HG02973 (cell line): ENCODE measurements around the gene OR2V2.
"Not testable (repeated sequence)": the region's sequence is repeated elsewhere in the genome, so short reads cannot be mapped to it uniquely, and the experiment has no call there.

Experiments
- ATAC-seq: cut with Tn5 transposase; IDR thresholded peaks from one replicate; pipeline ENCODE4 v1.9.1; 2021; ENCODE audit warnings: moderate library complexity; ENCODE audit not compliant: unreplicated experiment

OR2V2 gene

GRCh38 chr5:181168595-181169118 is 21.3 kb downstream of the OR2V2 start:
- no peak for ATAC-seq

GRCh38 chr5:181169459-181170236 is 22.3 kb downstream of the OR2V2 start:
- ATAC-seq: not testable (repeated sequence)

GRCh38 chr5:181170237-181170825 is 22.9 kb downstream of the OR2V2 start:
- no peak for ATAC-seq

DNA sequence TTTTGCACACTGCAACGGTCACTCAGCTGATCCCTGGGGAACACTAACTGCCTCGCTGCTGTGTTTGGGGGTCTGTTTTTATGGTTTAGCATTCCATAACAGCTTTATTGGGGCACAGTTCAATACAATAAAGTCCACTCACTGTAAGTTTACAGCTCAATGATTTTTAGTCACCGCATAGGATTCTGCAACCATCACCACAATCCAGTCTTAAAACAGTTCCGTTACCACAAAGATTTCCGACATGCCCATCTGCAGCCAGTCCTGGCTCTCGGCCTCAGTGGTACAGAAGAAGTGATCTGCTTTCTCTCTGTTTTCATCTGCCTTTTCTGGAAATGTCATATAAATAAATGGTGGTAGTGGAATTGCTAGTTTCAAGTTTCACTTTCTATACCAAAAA is 23.6 kb downstream of the OR2V2 start:
- ATAC-seq: no peak

DNA sequence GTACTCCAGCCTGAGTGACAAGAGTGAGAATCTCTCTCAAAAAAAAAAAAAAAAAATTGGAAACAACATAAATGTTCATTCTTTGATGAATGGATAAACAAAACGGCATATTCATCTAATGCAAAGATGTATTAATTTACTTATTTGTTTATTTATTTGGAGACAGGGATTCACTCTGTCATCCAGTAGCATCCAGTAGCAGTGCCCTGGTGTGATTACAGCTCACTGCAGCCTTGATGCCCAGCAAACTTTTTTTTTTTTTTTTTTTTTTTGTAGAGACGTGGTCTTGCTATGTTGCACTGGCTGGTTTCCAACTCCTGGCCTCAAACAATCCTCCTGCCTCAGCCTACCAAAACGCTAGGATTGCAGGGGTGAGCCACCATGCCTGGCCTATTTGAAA is 24.4 kb downstream of the OR2V2 start:
- no peak for ATAC-seq

DNA sequence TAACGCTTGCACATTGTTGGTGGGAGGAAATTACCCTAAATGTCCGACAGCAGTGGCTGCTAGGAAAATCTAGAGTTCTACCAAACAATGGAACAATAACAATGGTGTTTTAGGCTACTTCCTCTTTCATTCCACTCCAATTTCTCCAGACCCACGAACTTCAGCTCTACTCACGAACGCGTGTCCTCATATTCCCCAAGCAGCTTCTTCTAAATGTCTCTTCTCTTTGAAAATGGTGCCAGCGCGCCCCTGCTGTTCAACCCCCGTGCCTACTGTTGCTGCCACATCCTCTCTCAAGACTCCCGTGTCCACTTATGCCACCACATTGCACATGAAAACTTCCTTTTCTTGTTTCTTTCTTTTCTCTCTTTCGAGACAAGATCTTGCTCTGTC is 25.6 kb downstream of the OR2V2 start:
- ATAC-seq: peak; percentile 17

DNA sequence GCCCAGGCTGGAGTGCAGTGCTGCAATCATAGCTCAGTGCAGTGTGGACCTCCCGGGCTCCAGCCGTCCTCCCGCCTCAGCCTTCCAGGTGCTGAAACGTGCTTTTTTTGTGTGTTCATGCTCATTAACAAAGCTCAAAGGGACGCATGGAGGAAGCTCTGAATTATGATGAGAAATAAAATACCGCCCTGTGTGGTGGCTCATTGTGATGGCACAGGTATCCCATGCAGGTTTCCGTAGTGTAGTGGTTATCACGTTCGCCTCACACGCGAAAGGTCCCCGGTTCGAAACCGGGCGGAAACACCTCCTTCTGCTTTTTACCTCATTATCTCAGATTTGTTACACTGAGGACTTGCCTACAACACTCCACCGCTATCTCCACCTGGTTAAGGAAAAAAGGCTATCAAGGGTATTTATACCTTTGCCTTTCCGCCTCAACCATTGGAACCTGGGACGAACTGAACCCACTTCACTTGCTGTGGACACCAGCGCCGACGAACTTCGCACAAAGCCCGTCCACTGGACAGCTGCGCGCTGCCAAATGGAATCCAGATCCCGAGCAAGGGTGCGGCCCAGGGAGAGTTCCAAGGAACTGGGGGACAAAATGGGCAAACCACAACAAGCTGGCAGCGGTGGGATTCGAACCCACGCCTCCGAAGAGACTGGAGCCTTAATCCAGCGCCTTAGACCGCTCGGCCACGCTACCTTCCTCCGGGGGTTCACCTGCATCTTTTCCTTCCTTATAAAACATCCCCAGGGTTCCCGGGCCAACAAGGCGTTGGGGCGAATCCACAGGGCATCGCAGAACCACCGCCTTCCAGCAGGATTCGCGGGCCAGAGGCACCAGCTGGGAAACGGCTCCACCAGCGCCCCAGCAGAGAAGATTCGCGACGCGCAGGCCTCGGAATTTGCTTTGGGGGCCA is 26.3 kb downstream of the OR2V2 start:
- peak; percentile 59 for ATAC-seq

- ATAC-seq: no peak
These were observed 29.0 kb downstream of the OR2V2 start for GRCh38 chr5:181176254-181176952.

GRCh38 chr5:181177559-181177958 is 30.2 kb downstream of the OR2V2 start:
- not testable (repeated sequence) for ATAC-seq

DNA sequence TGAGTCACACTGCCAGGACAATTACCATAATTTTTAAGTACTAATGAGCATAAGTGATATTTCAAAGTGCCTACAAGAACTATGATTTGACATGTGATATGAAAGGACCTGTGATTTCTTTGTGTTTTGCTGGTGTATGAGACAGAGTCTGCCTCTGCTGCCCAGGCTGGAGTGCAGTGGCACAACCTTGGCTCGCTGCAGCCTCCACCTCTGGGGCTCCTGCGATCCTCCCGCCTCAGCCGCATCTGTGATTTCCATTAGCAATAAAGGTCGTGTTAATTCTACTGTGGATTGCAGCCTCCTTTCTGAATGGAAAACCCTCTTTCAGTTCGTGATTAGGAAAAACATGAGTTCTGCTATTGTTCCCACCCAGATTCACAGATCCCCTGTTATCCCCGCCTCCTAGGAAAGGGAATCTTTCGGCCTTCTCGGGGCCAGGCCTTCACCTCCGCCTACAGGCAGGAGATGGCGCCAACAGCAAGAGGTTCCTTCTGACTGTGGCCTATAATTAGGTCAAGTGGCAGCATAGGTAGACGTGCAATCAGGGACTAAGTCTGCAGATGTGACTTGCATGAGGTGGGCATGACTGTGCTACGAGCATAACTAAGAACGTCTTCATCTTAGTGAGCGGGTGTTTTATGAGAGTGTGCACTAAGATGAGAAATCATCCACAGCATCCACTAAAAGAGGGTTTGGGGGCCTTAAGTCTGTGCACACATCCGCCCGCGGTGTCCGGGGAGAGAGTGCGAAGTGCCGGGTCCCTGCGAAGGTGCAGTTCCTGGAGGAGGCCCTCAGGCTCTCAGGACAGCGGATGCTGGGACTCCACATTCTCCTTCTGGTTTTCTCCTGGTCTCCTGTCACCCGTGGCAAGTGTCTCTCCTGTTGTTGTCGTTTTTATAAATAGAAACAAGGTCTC is 34.5 kb downstream of the OR2V2 start:
- ATAC-seq: peak; percentile 58

DNA sequence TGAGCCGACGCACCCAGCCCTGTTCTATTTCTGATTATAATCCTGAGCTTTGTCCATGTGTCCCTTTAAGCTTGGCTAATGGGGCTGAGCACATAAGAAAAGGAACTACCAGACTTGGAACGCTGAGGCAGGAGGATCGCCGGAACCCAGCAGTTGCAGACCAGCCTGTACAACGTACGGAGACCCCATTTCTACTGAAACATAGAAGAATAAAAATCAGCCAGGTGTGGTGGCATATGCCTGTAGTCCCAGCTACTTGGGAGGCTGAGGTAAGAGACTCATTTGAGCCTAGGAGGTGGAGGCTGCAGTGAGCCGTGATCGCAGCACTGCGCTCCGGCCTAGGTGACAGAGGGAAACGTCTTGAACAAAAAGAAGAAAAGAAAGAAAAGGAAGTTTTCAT is 35.3 kb downstream of the OR2V2 start:
- no peak for ATAC-seq

GRCh38 chr5:181184845-181185216 is 37.4 kb downstream of the OR2V2 start:
- ATAC-seq: no peak

DNA sequence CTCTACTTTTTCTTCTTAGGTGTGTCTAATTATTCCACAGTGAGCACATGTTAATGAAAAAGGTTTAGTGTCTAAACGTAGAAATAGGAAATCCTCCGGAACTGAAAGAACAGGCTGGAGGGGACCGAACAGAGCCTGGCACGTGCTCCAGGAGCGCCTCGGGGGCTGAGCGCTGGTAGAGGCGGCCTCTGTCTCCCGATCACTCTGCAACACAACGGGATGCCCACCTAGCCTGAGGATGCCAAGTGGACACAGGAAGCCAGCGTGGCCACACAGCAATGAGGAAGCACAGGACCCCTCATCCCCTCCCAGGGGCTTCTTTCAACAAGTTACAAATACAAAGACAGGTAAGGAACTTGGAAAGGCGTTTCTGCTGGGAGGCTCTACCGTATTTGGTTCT is 38.2 kb downstream of the OR2V2 start:
- no peak for ATAC-seq

DNA sequence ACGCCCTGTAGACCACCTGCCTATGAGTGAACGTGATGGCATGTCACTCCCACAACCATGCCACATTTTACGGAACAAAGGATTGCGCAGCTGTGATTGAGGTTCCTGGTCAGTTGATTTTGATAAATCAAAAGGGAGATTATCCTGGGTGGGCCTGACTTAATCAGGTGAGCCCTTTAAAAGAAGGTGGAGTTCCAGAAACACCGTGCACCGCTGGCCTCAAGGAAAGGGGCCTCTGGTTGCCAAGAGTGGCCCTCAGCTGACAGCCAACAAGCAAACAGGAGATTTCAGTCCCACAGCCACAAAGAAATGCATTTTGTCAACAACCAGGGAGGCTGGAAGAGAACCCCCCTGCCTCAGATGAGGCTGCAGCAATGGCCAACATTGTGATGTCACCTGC is 38.6 kb downstream of the OR2V2 start:
- no peak for ATAC-seq

- ATAC-seq: no peak
These were observed 39.7 kb downstream of the OR2V2 start for GRCh38 chr5:181186986-181187499.

DNA sequence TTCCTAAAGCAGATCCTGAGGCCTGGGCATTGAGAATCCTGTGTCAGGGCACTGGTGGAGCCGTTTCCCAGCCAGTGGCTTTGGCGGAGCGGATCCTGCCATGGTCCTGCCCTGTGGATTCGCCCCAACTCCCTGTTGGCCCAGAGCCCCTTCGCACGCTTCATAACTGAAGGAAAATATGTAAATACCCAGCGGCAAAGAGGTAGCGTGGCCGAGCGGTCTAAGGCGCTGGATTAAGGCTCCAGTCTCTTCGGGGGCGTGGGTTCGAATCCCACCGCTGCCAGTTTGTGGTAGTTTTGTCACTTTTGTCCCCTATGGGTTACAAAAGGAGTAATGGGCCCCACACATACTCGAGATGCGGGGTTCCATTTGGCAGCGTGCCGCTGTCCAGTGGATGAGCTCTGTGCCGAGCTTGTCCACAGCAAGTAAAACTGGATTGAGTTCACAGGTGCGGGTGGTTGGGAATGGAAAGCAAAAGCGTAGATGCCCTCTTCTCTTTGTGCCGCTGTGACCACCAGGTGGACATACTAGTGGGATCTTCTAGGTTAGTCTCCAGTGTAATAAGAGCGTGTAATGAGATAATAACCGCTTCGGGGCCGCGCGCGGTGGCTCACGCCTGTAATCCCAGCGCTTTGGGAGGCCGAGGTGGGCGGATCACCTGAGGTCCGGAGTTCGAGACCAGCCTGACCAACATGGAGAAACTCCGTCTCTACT is 40.3 kb downstream of the OR2V2 start:
- no peak for ATAC-seq

DNA sequence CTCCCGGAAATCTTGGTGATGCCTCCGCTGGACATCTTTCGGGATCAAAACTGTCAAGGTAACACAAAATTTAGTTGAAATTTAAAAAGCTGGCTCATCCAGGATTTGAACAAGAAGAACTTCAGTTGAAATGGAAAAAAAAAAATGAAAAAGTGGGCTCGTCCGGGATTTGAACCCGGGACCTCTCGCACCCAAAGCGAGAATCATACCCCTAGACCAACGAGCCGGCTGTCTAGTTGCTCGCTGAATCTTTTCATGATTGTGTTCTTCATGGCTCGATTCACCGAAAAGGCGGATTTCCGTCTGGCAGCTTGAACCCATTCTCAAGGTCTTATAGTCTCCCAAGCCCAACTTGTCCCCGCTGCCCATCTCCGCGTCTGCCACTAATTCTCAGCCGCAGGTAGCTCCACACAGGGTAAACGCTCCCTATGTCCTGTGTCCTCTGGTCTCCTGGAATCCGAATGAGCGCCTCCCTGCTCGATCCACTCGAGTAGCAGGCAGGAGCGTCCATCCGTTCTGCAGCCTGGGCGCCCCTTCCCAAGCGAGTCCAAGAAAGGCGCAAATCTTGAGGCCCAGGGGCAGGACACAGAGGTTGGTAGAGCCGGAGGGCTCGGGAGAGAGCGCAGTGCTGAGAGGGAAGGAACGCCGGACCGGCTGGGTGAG is 41.4 kb downstream of the OR2V2 start:
- no peak for ATAC-seq

DNA sequence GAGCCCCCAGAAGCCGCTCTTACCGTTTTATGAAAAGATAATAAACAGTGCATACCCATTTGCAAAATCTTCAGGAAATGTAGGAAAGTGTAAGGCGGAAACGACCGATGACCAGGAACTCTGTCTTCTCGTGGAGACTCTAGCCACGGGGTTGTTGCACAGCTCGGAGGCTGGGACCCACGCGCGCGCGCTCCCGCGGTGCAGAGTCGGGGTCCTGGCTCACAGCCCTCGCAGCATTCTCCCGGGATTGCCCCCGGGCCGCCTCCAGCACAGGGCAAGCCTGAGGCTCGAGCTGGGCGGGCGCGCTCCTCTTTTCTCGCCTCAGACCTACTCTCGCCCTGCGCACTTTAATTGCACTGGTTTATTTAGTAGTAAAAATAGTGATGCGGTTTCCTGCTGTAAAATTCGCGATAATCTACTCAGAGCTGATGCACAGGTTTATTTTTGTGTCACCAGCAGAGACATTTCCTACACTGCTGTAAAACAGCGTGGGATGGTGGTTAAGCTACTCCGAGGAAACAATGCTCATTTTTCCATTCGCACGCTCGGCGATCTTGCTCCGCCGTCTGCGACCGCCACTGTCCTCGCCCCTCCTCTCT is 42.1 kb downstream of the OR2V2 start:
- no peak for ATAC-seq
